ENCODE measurements around the gene CD300C.
A peak's percentile ranks its signal among the peaks of the same experiment; 100 is the strongest.
"Not testable (repeated sequence)": the region's sequence is repeated elsewhere in the genome, so short reads cannot be mapped to it uniquely, and the experiment has no call there.

The CD300C gene

DNA sequence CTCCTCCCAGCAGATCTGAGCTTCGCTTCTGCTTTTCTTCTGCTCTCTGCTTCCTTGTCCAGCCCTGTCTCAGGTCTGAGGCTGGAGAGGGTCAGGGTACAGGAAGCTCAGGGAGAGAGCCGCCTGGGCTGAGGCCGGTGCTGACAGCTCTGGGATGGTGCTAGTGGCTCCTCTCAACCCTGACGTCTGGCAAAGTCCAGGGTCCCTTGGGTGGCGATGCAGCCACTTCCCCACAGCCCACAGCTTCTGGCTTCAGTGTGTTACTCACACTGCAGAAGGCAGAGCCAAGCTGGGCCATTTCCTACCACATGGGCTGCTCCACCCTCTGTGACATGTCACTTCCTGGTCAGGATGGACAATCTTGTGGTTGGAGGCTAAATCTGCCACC is at the start of gene CD300C:
Gene CD300C, minus strand, starts transcription at position 273 of the 388 bp plus-strand sequence. CDS start 333 bp downstream, outside the sequence.
- DNase-seq = no peak

DNA sequence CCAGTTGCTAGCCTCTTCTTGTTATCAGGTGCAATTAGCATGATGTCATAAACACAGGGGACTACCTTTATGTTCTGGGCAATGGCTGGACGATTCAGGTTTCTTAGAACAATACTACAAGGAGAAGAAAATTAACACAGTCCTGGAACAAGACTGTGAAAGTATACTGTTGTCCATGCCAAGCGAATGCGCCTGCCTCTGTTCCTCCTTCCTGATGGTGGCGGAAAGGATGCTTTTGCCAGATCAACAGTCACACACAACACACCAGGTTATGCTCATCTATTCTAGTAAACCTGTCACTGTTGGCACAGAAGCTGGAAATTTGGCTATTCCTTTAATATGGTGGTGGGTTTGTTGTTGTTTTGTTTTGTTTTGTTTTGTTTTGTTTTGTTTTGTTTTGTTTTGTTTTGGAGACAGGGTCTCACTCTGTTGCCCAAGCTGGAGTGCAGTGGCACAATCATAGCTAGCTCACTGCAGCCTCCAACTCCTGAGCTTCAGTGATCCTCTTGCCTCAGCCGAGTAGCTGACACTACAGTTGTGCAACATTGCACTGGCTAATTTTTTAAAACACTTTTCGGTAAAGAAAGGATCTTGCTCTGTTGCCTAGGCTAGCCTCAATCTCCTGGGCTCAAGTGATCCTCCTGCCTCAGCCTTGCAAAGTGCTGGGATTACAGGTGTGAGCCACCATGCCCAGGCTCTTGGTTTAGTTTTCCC is 49.3 kb upstream of the CD300C start:
- DNase-seq = no peak

DNA sequence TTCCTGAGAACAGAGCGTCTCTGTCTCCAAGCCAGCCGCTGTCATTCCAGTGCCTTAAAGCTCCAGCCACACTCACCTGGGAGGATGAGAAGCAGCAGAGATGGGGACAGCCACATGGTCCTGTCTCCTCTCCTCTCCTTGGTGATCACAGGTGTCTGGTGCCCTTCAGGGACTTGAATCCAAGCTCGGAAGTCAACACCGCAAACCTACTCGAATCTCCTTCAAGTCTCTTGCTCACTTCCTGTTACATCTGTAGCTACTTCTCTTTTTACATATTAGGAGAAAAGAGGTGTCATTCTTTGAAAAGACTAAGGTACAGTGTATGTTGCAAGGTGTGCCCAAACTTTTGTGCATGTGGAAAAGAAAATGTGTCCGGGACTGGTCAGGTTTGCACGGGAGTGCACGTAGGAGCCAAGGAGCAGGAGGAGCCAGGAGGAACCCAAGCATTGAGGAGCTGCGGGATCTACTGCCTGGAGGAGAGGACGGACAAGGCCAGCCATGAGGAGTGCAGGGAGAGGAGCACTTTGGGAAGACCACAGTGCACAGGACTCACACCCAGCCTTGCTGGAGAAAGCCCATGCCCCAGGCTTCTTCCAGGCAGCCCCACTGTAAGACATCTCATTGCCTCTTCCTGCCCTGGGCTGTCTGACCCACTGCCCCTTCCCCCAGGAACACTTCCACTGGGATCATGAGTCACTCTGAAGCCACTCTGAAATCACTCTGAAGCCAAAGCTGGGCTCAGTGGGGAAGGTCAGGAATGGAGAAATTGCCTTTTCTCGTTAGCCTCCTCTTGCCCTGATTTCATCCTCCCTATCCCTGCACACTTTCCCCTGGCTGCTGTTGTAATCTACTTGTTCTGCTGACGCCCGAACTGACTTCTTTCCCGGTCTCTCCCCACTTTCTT is 46.4 kb upstream of the CD300C start, which contains the start of gene CD300LD:
Gene CD300LD, minus strand, starts transcription at position 197 of the 904 bp plus-strand sequence. Its CDS starts 81 bp downstream, at position 116.
- DNase-seq = no peak

- DNase-seq = no peak
These were observed 45.6 kb upstream of the CD300C start for GRCh38 chr17:74591503-74591902.

- no peak for DNase-seq
These were observed 39.8 kb upstream of the CD300C start for GRCh38 chr17:74585711-74586110.

GRCh38 chr17:74584292-74585060 is 38.6 kb upstream of the CD300C start:
- DNase-seq = no peak

DNA sequence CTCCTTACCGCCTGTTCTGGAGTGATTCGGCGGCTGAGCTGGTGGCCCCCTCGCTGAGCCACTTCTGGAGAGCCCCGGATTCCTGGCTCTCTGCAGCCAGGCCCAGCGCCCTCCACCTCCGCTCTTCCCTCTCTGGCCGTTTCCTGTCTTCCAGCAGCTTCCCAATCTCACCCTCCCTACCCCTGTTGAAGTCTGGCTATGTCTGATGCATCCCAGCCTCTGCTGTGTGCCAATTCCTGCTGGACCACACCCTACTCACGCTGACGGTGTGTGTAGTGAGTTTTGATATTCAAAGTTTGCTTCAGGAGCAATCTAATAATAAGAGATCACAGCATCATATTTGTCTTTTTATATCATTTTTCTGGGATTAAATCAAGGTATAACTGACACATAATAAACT is 36.7 kb upstream of the CD300C start:
- DNase-seq = no peak

DNA sequence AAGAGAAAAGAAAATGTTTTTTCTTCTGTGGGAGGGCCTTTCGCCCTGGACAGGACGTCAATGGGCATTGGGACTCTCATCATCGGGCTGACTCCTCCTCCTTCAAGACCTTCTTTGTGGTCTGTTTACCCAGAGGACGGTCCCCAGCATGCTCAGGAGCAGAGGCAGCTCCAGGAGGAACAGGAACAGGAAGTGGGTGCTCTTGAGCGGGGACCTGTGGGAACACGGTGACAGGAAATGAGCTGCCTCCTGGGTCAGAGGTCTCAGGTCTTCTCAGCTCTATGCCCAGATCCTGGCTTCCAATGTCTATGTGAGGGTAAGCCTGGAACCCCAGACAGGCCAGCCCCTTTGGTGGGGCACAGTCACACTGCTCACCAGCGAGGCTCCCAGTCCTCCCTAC is 34.0 kb upstream of the CD300C start:
- DNase-seq = no peak

GRCh38 chr17:74578979-74579378 is 33.1 kb upstream of the CD300C start:
- no peak for DNase-seq

DNA sequence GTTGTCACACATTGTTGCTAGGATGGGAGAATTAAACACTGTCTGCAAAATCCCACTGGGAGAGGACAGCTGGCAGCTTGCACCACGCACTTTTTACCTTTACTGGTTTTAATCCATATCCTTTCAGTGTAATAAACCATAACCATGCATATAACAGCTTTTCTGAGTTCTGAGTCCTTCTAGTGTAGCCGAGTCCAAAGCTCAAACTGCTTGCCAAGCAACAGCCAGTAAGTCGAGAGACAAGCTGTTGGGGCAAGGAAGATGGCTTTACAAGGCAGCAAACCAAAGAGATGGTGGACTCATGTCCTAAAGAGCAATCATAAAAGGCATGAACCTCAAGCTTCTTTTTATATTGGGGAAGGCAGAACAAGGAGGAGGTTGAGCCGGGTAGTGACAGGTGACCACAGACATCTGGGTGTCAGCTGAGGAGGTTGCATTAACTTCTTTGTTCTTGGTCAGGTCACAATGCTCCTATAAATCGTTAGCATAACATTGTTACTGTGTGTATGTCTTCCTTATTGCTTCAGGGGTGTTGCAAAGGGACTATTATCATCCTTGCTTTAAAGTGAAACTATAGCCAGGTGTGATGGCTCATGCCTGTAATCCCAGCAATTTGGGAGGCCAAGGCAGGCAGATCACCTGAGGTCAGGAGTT is 28.7 kb upstream of the CD300C start:
- no peak for DNase-seq

GRCh38 chr17:74573635-74574034 is 27.7 kb upstream of the CD300C start:
- DNase-seq = not testable (repeated sequence)

DNA sequence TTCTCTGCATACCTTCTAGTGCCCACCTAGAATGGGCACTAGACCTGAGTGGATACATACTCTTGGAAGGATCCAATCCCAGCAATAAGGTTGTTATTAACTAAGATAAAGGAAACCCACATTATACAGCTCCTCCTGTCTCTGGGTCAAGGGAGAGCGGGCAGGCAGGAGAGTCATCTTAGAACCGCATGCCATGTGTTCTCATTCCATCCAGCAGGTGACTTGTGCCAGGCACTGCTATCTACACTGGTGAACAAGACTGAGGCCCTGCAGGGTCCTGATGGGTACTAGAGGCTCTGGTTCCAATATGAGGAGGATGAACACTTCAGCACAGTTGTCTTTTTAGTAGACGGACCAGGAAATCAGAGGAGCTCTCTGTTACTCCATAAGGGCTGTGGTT is 27.3 kb upstream of the CD300C start:
- DNase-seq = no peak

DNA sequence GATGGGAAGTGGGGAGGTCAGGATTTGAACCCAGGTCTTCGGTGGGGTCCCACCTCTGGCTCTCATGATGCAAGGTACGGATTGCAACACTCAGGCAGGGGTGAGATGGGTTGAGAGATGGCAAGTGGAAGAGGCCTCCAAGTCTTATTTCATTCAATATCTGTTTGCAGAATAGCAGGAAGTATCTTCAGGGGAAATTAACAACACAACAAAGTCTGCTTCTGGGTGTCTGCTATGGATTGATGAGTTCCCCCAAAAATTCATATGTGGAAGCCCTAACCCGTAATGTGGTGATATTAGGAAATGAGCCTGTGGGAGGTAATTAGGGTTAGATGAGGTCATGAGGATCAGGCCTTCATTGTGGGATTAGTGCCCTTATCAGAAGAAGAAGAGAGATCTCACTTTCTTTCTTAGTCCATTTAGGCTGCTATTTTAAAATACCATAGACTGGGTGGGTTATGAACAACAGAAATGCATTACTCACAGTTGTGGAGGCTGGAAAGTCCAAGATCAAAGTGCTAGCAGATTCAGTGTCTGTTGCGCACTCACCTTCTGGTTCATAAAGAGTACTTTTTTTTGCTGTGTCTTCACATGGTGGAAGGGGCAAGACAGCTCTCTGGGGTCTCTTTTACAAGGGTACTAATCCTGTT is 25.8 kb upstream of the CD300C start:
- no peak for DNase-seq

GRCh38 chr17:74569020-74570003 is 23.4 kb upstream of the CD300C start:
- DNase-seq = no peak

DNA sequence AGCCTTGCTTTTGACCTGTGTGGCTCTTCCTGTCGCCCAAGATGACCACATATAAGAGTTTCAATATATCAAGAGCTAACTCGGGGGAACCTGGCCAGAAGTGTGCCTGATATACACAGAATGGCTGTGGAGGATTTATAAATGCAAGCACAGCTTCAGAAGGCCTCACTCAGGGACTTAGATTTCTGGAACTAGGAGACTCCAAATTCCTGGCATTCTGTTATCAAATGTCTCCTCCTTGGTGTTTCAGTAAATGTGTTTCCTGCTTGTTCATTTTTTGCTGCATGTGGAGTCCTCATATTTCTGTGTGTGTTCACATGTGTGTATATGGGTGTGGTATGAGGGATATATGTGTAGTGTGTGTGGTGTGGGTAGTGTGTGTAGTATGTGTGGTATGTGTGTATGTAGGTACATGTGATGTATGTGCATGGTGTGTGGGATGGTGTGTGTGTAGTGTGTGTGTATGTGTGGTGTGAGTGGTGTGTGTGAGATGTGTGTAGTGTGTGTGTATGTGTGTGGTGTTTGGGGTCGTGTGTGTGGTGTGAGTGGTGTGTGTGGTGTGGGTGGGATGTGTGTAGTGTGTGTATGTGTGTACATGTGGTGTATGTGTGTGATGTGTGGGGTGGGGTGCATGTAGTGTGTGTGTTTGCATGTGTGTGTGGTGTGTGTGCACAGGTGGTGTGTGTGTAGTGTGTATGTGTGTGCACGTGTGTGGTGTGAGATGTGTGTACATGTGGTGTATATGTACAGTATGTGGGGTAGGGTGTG is 22.4 kb upstream of the CD300C start:
- DNase-seq = no peak

DNA sequence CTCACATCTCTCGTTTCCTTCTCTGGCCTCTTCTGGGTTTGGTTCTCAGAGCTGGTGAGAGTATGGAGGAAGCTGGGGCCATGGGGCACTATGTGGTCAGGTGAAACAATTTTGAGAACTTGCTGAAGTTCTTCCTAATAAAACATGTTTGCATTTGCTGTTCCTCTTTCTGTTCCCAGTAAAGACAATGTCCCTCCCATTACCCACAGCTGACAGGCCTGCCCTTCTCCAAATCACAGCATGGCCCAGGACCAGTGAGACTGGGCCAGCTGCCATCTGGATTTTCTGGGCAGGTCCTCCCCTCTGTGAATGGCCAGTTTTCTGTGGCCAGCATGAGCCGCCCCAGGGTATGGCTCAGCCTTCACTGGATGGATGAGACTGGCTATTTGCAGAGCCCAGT is 21.5 kb upstream of the CD300C start, which contains the start of gene CD300H:
Gene CD300H, minus strand, starts transcription at position 113 of the 400 bp plus-strand sequence.
- no peak for DNase-seq

DNA sequence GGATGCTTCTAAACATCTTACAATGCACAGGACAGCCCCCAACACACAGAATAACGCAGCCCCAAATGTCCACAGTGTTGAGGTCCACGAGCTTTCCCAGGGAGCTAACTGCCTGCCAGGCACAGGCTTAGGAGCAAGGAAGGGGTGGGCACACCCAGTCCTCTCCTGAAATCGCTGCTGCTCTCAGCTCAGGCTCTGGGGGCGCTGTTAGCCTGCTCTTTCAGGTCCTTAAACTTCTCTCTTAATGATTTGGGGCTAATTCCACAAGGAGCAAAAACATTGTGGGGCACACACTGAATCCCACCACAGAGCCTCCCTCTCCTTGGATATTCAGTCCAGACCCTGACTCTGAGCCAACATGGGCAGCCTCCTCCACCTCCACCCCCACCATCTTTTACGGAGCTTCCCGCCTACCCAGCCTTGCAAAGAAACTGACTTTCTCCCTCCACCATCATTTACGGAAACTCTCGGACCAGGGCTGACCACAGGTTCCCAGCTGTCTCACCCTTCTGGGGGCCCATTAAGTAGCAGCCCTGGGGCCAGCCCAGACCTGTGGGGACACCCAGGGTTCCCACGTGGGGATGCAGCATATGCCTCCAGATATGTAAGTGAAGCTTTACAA is 20.3 kb upstream of the CD300C start:
- DNase-seq = peak; percentile 5

DNA sequence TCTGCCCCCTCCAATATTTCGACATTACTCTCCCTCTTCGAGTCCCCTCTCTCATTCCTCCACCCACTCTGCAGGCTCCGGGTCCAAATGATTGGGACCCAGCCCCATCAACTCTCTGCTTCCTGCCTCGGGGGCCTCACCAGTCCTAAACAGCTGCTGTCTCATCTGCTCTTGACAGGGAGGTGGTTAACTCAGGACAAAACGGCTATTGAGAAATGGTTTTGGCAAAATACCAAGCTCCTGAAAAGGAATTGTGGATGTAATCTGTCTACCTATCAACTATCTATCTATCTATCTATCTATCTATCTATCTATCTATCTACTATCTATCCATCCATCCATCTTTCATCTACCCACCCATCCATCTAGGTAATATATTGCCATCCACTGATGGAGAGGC is 19.2 kb upstream of the CD300C start:
- DNase-seq = no peak

DNA sequence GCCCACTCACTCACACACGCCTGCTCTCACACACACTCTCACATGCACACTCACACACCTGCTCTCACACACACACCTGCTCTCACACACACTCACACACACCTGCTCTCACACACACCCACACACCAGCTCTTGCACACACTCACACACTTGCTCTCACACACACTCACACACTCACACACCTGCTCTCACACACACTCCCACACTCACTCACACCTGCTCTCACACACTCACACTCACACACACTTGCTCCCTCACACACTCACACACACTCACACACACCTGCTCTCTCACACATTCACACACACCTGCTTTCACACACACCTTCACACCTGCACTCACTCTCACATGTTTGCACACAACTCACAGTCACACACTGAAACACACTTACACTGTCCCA is 17.4 kb upstream of the CD300C start:
- no peak for DNase-seq

DNA sequence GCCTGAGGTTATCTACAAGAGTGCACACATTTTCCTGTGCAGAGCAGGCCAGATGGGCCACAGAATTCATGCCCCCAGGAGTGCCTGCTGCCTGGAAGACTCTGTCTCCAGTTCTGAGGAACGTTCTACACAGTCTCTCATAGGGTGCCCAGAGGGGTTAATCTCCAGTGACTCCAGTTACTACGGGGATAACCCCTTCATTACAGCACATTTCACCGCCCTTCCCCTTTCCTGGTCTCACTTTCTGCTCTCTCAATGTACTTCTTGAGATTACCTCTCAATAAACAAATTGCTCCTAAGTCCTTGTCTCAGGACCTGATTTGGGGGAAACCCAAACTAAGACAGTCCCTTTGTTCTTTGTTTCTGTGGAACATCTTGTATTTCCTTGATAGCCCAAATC is 15.7 kb upstream of the CD300C start:
- no peak for DNase-seq
